Gastroesophageal sphincter (tissue), 3 donors: Measurements from ENCODE around the gene LMBRD1.

Source experiments
- CTCF ChIP-seq, 4 experiments: fragments of 200-600 bp in 2 of 4; fragments of 450-650 bp in 2 of 4; sonication (generic) in 1 of 4; IDR thresholded peaks; one replicate each; pipeline ENCODE4 v1.5.1; 2017 to 2019; ENCODE audit warnings: antibody characterized with exemption in 4 of 4, mild to moderate bottlenecking in 2 of 4, moderate library complexity in 2 of 4
- EP300 ChIP-seq: sonication (generic); formaldehyde crosslinking; IDR thresholded peaks from one replicate; pipeline ENCODE4 v1.6.1; 2017; ENCODE audit warnings: antibody characterized with exemption, mild to moderate bottlenecking

GRCh38 chr6:69719602-69720193 lies 77.1 kb downstream of the LMBRD1 start:
- peak in 1 of 4 experiments; percentile 11 for TF ChIP-seq CTCF (IDR thresholded peaks at IDR 0.05)
- no peak for TF ChIP-seq EP300
